HG03045 (cell line): ENCODE data around the gene SGCE.

Experiments used
- ATAC-seq: cut with Tn5 transposase; IDR thresholded peaks from one replicate; pipeline ENCODE4 v1.9.1; 2021; ENCODE audit warnings: mild to moderate bottlenecking, moderate library complexity; ENCODE audit not compliant: unreplicated experiment

SGCE gene

DNA sequence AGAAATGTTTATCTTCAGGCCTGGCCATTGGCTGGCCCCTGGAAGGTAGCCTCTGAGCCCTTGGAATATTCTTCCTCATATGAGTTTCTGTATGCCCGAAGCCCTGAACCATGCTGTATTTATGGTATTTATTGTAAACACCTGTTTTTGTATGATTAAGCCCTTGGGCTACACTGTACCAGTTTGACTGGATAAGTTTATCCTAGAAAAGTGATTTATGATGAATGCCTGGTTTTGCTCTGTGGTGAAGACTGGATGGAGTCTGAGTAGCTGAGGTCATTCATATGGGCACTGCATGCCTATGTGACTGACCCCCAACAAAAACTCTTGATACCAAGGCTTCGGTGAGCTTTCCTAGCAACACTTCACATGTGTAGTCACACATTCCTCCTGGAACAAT lies 79.6 kb downstream of the SGCE start:
- no peak for ATAC-seq

DNA sequence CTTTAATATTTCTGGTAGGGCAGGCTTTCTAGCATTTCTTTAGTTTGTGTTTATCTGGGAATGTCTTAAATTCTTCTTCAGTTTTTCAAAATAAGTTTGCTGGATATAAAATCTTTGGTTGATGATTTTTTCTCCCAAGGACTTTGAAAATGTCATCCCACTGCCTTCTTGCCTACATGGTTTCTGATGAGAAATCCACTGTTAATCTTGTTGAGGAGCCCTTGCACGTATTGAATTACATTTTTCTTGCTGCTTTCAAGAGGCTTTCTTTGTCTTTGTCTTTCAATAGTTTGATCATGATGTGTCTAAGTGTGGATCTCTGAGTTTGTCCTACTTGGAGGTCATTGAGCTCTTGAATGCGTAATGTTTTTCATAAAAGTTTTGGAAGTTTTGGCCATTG lies 80.3 kb downstream of the SGCE start:
- ATAC-seq, result no peak

DNA sequence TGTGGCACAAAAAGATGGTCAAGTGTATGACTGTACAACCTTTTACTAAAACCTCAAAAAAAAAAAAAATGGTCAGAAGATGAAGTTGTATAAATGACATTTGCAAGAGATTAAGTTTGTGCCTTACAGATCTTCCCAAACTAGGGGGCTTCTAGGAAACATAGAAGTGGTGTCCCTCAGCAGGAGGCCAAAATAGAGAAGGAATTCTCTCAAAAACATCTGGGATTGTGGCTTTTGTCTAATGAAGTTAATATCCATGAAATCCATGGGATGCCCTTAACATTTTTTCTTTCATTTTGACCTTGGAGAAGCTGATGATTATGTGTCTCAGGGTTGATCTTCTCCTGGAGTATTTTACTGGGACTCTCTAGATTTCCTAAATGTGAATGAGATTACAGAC lies 84.1 kb downstream of the SGCE start:
- ATAC-seq, result no peak

DNA sequence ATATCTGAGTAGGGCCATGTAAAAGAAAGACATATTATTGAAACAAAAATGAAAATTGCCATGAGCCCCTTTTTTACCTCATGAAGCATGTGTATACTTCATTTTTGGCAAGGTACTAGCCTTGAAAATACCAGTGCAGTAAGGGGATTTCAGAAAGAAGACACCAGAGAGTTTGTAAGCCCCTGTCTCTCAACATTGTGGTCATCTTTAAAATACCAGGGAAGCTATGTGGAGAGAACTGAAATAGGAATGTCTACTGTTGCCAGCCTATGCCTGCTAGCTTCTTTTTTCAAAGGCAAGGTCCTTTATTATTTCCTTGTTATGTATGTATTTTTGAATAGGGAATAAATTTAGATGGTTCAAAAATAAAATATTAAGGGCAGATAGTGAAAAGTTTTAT lies 88.5 kb downstream of the SGCE start:
- no peak for ATAC-seq

DNA sequence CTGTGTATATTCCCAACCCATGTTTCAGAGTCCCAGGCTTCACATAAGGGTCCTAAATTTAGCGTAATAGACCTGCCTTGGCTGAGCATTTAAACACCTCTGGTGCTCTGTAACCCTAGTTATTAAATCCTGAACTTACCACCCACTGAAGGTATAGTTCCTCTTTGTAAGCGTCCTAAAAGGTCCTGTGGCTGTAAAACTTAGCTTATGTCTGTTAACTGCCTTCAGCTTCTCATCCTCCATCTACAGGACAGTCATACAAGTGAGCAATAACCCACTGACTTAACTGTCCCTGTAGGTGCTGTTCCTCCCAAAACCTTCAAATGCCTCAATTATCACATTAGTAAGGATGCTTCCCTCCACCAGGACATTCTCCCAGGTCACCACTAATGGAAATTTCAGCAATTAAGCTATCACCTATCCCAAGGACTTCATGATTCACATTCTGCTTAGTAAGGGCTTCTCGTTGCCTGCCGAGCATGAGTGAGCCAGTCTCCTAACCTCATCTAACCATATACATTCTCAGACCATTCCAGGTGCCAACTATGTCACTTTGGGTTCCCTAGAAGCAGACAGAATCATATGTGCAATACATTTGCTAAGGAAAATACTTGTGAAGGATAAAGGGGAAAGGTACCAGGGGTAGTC lies 90.6 kb downstream of the SGCE start:
- no peak for ATAC-seq

DNA sequence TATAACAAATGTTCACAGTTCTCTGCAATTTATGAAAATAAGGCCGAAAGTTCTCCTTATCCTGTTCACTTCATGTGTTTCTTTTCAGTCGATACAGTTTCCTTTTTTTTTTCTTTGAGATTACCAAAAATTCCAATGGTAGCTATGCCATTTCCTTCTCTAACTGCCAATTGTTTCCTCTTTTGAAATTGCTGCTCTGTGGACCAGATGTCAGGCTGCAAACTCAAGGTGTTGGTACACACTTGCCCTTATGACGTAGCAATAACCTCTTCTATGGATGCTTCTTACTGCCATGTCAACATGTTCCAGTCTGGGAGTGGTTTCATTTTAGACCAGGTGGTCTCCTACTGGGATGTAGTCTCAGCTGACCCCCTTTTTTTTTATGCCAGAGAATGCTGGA lies 93.4 kb downstream of the SGCE start:
- no peak for ATAC-seq

DNA sequence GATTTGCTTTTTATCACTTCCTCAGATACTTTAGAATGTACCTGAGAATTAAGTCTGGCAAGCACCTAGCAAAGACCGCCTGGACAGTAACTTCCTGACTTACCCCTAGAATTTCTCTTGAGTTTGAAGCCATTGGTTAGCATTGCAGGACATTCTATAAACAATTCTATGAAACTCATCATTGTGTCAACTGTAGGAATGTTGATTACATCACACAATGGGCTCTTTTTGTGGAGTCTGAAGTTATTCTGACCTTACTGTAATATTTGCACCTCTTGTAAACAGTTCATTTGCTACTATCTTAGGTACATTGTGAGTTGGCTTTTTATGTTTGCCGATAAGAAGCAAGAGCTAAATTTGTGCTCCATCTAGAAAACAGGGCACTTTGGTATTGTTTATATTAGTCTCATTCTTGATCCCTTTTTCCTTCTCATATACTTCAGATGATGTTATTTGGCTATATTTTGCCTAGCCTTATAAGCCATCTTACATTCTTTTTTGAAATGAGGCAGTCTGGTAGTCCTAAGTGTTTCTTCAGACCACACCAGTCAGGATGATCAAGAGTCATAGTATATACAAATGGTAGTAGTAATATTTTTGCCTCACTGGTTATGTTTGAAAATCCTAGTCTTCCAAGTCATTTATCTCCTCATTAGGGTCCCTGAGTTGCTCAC lies 94.0 kb downstream of the SGCE start:
- ATAC-seq, result no peak

DNA sequence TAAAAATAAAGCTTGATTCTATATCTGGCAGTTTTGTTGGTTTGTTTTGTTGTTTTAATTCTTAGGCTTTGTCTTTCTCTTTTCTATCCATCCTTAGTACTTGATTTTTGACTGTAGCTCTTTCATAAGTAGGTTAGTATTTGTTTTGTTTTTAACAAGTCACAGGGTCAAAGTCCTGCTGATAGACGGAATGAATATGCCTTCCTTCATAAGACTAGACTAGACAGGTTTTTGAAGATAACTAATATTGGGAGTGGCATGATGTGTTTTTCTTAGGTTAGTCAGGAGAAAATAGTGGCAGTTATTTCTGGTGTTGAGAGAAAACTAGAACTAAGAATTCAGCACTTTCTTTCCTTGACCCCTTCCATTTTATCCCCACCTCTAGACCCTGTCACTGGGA lies 96.0 kb downstream of the SGCE start:
- no peak for ATAC-seq

DNA sequence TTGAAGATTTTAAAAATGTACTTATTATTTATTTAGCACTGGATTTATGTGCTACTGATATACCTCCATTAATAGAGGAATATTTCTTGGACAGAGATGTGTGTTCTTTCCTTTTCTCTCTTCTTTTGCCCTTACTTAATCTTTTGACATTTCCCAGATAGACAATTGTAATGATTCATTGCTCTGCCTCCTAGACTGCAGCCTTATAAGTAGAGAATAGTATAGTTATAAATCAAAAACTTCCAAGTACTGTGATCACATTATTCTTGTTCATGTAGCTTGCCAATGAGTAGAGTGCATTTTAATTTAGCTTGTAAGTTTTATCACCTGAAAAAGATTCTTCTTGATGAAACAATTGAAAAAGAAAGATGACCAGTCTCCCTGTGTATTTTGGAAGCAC lies 98.7 kb downstream of the SGCE start:
- ATAC-seq, result no peak

DNA sequence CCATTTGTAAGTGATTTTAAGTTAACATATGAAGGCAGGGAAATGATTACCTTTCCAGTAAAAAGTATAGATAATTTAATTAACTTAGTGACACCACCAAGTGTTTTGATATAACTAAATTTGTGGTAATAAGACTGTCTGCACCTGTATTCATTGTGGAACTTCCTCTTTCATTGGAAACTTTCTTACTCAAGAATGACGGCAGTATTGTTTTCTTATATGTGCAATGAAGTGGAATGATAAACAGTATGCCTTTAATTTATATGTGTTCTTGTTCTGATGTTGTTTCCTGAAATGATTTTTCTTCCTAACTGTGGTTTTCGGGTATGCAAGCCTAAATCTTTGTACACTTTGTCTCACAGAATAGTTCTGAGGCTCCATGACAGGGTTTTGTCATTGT lies 99.9 kb downstream of the SGCE start:
- ATAC-seq, result no peak

DNA sequence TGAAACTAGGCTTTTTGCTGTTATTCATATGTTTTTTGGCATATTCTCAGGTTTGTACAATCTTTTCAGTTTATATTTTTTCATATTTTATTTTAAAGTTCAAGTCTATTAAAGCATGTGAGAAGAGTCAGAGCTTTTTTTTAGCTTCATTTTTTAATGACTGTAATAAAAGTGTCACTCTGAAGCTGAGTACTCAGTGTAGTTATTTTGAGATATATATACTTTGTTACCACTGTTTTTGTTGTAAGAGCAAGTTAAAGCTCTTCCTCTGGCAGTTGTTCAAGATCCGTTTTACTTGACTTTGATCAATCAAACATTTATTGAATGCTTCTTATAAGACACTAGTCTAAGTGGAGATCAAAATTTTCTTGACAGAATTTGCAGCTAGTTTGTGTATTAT lies 108.8 kb downstream of the SGCE start:
- no peak for ATAC-seq

DNA sequence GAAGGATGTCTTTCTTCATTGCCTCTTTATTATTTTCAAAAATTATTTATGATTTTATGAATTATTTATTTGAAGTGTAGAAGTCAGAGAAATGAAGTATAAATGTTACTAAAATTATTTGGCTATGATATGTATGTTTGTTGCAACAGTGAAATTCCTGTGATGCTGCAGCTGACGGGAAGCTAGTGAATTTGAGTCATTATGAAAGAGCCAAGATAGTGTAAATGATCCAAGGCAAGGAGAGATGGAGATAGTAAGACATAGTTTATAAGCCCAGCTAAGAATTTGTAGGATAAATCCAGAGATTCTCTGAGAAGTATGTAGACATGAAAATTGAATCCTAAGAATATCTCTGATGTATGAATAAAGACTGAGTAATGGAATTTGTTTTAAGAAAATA lies 115.5 kb downstream of the SGCE start:
- no peak for ATAC-seq
